ENCODE data around the gene PDSS2. TPM values are rescaled to one million over a fixed set of nuclear protein-coding genes. Genes with fewer than 3 reads are reported as not detected.
"Not testable (repeated sequence)": the region's sequence is repeated elsewhere in the genome, so short reads cannot be mapped to it uniquely, and the experiment has no call there.

The PDSS2 gene
- total RNA-seq, 1 donor from 2014 or later: 16.2 TPM

- intact Hi-C loops (cut with micrococcal nuclease): no loop called here
- ATAC-seq (no peak), DNase-seq (no peak)
Measured at GRCh38 chr6:107390685-107391435, 68.5 kb downstream of the PDSS2 start.

GRCh38 chr6:107390056-107390455, 69.3 kb downstream of the PDSS2 start:
- intact Hi-C loops (cut with micrococcal nuclease): no loop called here
- DNase-seq (no peak), ATAC-seq (no peak)

DNA sequence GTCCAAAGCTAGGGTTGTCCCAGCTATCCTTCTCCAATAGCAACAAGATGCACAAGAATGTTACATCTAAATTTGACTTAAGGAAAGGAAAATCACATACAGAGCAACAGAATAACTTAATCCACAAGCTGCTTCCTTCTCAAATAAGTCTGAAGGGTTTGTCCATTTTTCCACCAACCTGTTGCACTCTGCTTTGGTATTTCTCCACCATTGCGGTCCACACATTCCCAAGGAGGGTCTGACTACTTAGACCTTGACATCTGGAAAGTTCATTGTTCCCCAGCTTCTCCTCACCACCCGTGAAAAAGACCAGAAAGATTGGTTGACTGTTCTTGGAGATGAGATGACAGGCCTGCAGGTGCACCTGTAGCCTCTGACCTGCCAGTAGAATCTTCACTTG, 72.5 kb downstream of the PDSS2 start:
- ATAC-seq: no peak
- intact Hi-C loops (cut with micrococcal nuclease): no loop called here
- DNase-seq: no peak

- DNase-seq: no peak
- intact Hi-C loops (cut with micrococcal nuclease): no loop called here
- ATAC-seq: no peak
Measured at GRCh38 chr6:107386340-107386739, 73.0 kb downstream of the PDSS2 start.

- DNase-seq: no peak
- intact Hi-C loops (cut with micrococcal nuclease): no loop called here
- no peak for ATAC-seq
Measured at GRCh38 chr6:107383705-107384104, 75.7 kb downstream of the PDSS2 start.

DNA sequence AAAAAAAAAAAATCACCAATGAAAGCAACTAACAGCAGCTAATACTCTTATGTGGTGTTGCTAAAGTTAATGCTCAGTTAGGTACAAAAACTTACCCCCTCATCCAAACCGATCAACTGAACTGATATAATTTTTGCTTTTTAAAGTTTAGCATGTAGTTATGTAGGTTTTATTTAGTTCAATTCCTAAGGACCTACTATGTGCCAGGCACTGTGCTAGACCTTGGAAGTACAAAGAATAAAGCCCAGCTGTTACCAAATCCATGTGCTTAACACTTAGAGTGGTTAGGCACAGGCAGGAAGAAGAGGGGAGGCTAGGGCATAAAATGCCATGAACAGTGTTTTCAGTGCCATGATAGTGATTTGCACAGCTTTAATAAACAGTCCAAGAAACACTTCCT, 85.1 kb downstream of the PDSS2 start:
- no peak for ATAC-seq

GRCh38 chr6:107369493-107369892, 89.9 kb downstream of the PDSS2 start:
- DNase-seq: no peak
- intact Hi-C loops (cut with micrococcal nuclease): no loop called here
- no peak for ATAC-seq

More for the DNA sequence above, 85.1 kb downstream of the PDSS2 start:
- no peak for DNase-seq
- intact Hi-C loops (cut with micrococcal nuclease): no loop called here

DNA sequence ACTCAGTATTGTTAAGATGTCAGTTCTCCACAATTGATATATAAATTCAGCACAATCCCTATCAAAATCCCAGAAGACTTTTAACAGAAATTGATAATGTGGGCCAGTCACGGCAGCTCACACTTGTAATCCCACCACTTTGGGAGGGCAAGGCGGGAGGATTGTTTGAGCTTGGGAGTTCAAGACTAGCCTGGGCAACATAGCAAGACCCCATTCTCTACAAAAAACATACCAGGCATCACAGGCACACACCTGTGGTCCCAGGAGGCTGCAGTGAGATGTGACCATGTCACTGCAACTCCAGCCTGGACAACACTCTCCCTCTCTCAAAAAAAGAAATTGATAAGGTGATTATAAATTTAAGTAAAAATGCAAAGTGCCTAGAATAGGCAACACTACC, 90.9 kb downstream of the PDSS2 start:
- no peak for DNase-seq
- ATAC-seq: no peak
- intact Hi-C loops (cut with micrococcal nuclease): no loop called here

GRCh38 chr6:107364173-107364572, 95.2 kb downstream of the PDSS2 start:
- DNase-seq; ATAC-seq; intact Hi-C loops (cut with micrococcal nuclease): not testable (repeated sequence)

GRCh38 chr6:107361753-107362604, 97.4 kb downstream of the PDSS2 start:
- ATAC-seq (no peak), DNase-seq (no peak)
- intact Hi-C loops (cut with micrococcal nuclease): no loop called here

DNA sequence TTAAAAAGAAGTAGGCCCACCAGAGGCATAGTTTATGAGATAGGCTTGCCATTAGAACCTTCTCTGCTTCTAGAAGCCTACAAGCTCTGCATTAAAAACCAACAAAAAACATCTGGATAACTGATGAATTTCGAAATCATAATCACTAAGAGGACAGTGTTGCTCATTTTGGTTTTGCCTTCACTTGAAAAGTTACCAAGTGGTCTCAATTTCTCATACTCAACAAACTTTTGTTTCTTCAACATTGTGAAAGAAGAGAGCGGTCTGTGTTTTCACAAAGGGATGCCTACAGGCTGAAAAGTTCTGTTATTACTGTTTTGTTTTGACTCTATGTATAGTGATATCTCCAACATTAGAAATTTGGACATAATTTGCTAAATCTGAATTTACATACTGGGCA, 98.9 kb downstream of the PDSS2 start:
- no peak for ATAC-seq
- no peak for DNase-seq
- intact Hi-C loops (cut with micrococcal nuclease): no loop called here

GRCh38 chr6:107357842-107358241, 101.5 kb downstream of the PDSS2 start:
- no peak for DNase-seq
- no peak for ATAC-seq
- intact Hi-C loops (cut with micrococcal nuclease): no loop called here

DNA sequence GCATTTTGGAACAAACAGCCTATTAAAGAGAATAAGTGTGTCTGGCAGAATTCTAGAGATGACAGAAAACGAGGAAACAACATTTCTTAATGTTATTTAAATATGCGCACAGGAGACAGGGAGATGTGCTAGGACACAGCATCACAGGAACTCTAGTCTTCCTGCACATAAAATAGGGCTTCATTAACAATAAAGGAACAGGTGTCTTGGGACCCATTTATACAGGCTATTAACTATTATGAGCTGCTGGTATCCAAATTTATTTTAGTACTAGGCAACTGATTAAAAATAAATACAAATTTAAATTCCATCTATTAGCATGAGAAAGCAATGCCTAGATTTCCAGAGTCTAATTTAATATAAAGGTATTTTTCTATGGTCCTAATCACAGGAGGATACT, 102.3 kb downstream of the PDSS2 start:
- DNase-seq (no peak), ATAC-seq (no peak)
- intact Hi-C loops (cut with micrococcal nuclease): no loop called here

DNA sequence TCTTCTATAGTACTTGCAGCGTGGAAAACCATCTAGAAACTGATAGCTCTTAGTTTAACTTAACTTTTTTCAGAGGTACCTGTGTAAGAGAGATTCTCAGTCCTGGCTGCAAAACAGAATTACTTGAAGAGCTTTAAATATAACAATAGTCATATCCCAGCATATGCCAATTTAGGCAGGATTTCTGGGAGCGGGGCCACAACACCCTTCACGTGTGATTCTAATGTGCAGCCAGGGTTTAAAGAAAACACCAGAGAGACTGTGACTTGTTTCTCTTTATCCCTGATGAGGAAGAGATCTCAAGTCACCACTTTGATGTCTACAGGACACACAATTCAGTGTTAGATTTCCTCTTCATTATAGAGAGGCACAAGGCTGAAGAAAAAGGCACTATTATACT, 103.7 kb downstream of the PDSS2 start:
- ATAC-seq (peak; percentile 87), DNase-seq (peak; percentile 57)
- intact Hi-C loops (cut with micrococcal nuclease): no loop called here

GRCh38 chr6:107354451-107354850, 104.9 kb downstream of the PDSS2 start:
- intact Hi-C loops (cut with micrococcal nuclease): no loop called here
- DNase-seq (no peak), ATAC-seq (no peak)

- ATAC-seq (no peak), DNase-seq (no peak)
- intact Hi-C loops (cut with micrococcal nuclease): no loop called here
Measured at GRCh38 chr6:107353773-107354382, 105.5 kb downstream of the PDSS2 start.

- DNase-seq (no peak), ATAC-seq (no peak)
- intact Hi-C loops (cut with micrococcal nuclease): no loop called here
Measured at GRCh38 chr6:107348224-107348623, 111.1 kb downstream of the PDSS2 start.

DNA sequence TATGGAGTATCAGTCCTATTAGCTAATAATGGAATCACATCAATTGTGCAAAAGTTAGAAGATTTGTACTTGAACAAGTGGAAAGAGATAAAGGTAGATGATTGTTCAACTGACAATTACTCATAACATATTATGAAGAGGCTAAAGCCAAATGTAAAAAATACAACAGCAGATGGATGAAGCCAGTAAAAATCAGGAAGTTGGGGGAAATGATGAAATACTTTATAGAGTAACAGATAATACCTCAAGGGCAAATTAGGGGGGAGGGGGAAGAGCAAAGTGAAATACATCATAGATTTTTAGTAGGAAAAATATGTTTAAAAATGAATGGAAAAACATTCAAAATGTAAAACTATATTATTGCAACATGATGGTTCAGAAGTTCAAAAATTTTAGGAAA, 114.0 kb downstream of the PDSS2 start:
- intact Hi-C loops (cut with micrococcal nuclease): no loop called here
- ATAC-seq (no peak), DNase-seq (no peak)

DNA sequence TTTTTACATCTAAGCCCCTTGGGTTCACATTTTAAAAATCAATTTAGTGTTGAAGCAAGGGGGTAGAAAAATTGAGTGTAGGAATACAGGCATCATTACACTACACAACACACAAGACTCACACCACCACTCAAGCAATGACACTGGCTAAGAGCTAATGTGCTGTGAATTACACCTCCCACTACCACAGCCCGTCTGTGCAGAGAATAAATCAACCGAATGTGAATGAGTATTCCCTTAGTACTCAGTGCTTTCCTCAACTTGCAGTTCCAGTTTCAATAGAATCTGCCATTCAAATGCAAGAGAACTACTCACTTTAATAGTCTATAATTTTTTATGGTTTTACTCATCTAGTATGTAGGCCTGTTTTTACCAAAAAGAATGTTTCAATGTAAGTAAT, 114.4 kb downstream of the PDSS2 start:
- DNase-seq: no peak
- no peak for ATAC-seq
- intact Hi-C loops (cut with micrococcal nuclease): no loop called here

GRCh38 chr6:107344383-107344782, 115.0 kb downstream of the PDSS2 start:
- ATAC-seq: no peak
- no peak for DNase-seq
- intact Hi-C loops (cut with micrococcal nuclease): no loop called here

Measured in left ventricle myocardium superior (tissue), 1 donor.